Neural progenitor cell (in vitro differentiated cells): ENCODE results near the gene ERMARD. TPM values are rescaled to one million over a fixed set of nuclear protein-coding genes. Genes with fewer than 3 reads are reported as not detected.
A peak's percentile ranks its signal among the peaks of the same experiment; 100 is the strongest.
"Not testable (repeated sequence)": the region's sequence is repeated elsewhere in the genome, so short reads cannot be mapped to it uniquely, and the experiment has no call there.

Experiments
- DNase-seq: peaks from one replicate; pipeline ENCODE4 v3.0.0-alpha.2; 2016; ENCODE audit warnings: low spot score
- H2AFZ ChIP-seq: fragments of 200-600 bp; sonication (generic); replicated peaks from 2 replicates; pipeline ENCODE4 v1.6.1; 2016; ENCODE audit warnings: antibody characterized with exemption
- H3F3A ChIP-seq: fragments of 200-600 bp; sonication (generic); 2 replicates; pipeline ENCODE4 v1.6.1; 2016; ENCODE audit warnings: antibody characterized with exemption, low read depth
- H3K27ac ChIP-seq: fragments of 200-600 bp; sonication (generic); 2 replicates; pipeline ENCODE4 v1.5.1; 2016; ENCODE audit warnings: mild to moderate bottlenecking
- H3K27me3 ChIP-seq: fragments of 200-600 bp; sonication (generic); 2 replicates; pipeline ENCODE4 v1.6.1; 2016; ENCODE audit warnings: mild to moderate bottlenecking, moderate library complexity
- H3K36me3 ChIP-seq: fragments of 200-600 bp; sonication (generic); 2 replicates; pipeline ENCODE4 v1.5.1; 2016
- H3K4me1 ChIP-seq: fragments of 200-600 bp; sonication (generic); 2 replicates; pipeline ENCODE4 v1.6.1; 2016; ENCODE audit warnings: mixed run types
- H3K4me2 ChIP-seq: fragments of 200-600 bp; sonication (generic); 2 replicates; pipeline ENCODE4 v1.6.1; 2016
- H3K4me3 ChIP-seq: fragments of 200-600 bp; sonication (generic); 2 replicates; pipeline ENCODE4 v1.5.1; 2016
- H3K79me2 ChIP-seq: fragments of 200-600 bp; sonication (generic); 2 replicates; pipeline ENCODE4 v1.6.1; 2016; ENCODE audit warnings: low read depth
- H3K9ac ChIP-seq: fragments of 200-600 bp; sonication (generic); 2 replicates; pipeline ENCODE4 v1.6.1; 2016
- H3K9me3 ChIP-seq: fragments of 200-600 bp; sonication (generic); 2 replicates; pipeline ENCODE4 v1.5.1; 2016; ENCODE audit warnings: low read depth
- H4K20me1 ChIP-seq: fragments of 200-600 bp; sonication (generic); 2 replicates; pipeline ENCODE4 v1.6.1; 2016; ENCODE audit warnings: low read depth
- H3K27ac Mint-ChIP-seq: 3 replicates; pipeline ENCODE4 v1.8.0; 2021; ENCODE audit warnings: mixed read lengths
- H3K27me3 Mint-ChIP-seq: 2 replicates; pipeline ENCODE4 v1.8.0; 2022; ENCODE audit warnings: low read depth, mild to moderate bottlenecking, inconsistent platforms, moderate library complexity, mixed read lengths; ENCODE audit not compliant: insufficient read depth
- H3K36me3 Mint-ChIP-seq: 3 replicates; pipeline ENCODE4 v1.8.0; 2021; ENCODE audit warnings: mixed read lengths
- H3K4me1 Mint-ChIP-seq: 3 replicates; pipeline ENCODE4 v1.8.0; 2021; ENCODE audit warnings: mixed read lengths
- H3K4me3 Mint-ChIP-seq: 3 replicates; pipeline ENCODE4 v1.8.0; 2021; ENCODE audit warnings: mild to moderate bottlenecking, moderate library complexity, mixed read lengths
- H3K9me3 Mint-ChIP-seq: 3 replicates; pipeline ENCODE4 v1.8.0; 2020; ENCODE audit warnings: mixed read lengths
- EZH2 ChIP-seq: fragments of 200-600 bp; sonication (generic); IDR thresholded peaks from 2 replicates; pipeline ENCODE4 v1.6.1; 2017; ENCODE audit warnings: antibody characterized with exemption, mild to moderate bottlenecking, moderate library complexity
- EZH2phosphoT487 ChIP-seq: fragments of 200-600 bp; sonication (generic); IDR thresholded peaks from 2 replicates; pipeline ENCODE4 v1.6.1; 2017; ENCODE audit warnings: antibody characterized with exemption
- total RNA-seq: library from RNA; depleted of rRNA; stranded (reverse); fragments of >200 nt; gene quantifications from 2 replicates; pipeline ENCODE4 v1.2.3, GENCODE V29; 2015; ENCODE audit warnings: low replicate concordance
- TF ChIP-seq, protein P1 (sequence below): fragments of 200-600 bp; sonication (generic); IDR thresholded peaks from 2 replicates; pipeline ENCODE4 v1.5.1; 2017; ENCODE audit warnings: antibody characterized with exemption, mild to moderate bottlenecking

Gene ERMARD
- total RNA-seq, 1 donor from 2014 or later, result 31.4 TPM

DNA sequence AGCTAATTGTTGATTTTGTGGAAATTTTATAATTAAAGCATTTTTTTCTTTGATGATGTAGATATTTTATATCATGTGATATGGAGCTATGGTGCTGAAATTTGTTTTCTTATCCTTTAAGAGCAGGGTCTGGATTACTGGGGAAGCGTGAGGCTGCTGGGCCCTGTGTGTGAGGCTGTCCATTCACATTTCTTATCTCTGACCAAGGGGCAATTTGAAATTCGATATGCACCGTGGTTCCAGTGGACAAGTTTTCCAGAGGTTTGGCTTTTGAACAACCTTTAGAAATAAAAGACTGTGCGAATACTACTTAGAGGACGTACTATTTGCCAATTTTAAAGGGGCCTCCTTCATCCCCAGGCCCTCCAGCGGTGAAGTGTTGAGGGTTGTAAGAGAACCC, 3.7 kb downstream of the ERMARD start:
- H3K9ac ChIP-seq, result no peak overlapping the region
- H3K27me3 Mint-ChIP-seq, result no peaks in the 10 kb centered on the region
- H2AFZ ChIP-seq, result no peak overlapping the region
- peak overlapping the region; percentile 9 for H3K27ac Mint-ChIP-seq
- H4K20me1 ChIP-seq, result no peaks in the 10 kb centered on the region
- no peak overlapping the region for H3K27ac ChIP-seq
- peaks cover 30% of the 10 kb centered on the region for H3K79me2 ChIP-seq
- no peaks in the 10 kb centered on the region for H3K36me3 ChIP-seq
- no peak for DNase-seq
- H3K4me1 ChIP-seq, result peaks cover 12% of the 10 kb centered on the region
- no peak overlapping the region for H3K4me3 ChIP-seq
- no peaks in the 10 kb centered on the region for H3K27me3 ChIP-seq
- no peak for TF ChIP-seq EZH2
- TF ChIP-seq, protein P1, sequence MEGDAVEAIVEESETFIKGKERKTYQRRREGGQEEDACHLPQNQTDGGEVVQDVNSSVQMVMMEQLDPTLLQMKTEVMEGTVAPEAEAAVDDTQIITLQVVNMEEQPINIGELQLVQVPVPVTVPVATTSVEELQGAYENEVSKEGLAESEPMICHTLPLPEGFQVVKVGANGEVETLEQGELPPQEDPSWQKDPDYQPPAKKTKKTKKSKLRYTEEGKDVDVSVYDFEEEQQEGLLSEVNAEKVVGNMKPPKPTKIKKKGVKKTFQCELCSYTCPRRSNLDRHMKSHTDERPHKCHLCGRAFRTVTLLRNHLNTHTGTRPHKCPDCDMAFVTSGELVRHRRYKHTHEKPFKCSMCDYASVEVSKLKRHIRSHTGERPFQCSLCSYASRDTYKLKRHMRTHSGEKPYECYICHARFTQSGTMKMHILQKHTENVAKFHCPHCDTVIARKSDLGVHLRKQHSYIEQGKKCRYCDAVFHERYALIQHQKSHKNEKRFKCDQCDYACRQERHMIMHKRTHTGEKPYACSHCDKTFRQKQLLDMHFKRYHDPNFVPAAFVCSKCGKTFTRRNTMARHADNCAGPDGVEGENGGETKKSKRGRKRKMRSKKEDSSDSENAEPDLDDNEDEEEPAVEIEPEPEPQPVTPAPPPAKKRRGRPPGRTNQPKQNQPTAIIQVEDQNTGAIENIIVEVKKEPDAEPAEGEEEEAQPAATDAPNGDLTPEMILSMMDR, result no peak
- no peak for TF ChIP-seq EZH2phosphoT487
- no peak overlapping the region for H3K4me3 Mint-ChIP-seq
- H3K36me3 Mint-ChIP-seq, result peaks cover 16% of the 10 kb centered on the region
- H3K4me1 Mint-ChIP-seq, result peaks cover 37% of the 10 kb centered on the region
- H3F3A ChIP-seq, result peaks cover 16% of the 10 kb centered on the region
- no peak overlapping the region for H3K4me2 ChIP-seq
- H3K9me3 ChIP-seq, result no peaks in the 10 kb centered on the region
- H3K9me3 Mint-ChIP-seq, result no peaks in the 10 kb centered on the region

DNA sequence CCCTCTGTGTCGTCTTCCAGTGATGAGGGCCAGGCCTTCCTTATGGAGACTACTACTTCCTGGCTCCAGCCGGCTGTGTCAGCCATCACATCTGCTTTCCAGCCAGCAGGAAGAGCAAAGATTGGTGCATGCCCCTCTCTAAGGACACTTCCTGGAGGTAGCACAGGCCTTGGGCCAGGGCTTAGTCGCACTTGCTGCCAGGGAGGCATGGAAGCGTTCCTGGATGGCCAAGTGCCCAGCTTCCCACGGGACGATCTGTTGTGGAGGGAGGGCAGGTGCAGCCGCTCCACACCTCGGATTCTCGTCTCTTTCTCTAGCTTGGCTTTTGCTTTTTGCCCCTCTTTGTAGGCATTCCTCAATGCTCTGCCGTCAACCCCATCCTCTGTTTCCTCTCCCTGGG, 11.9 kb downstream of the ERMARD start:
- Histone ChIP-seq H3K9ac (peak overlapping the region; percentile 13), H4K20me1 (no peaks in the 10 kb centered on the region), H3K79me2 (no peaks in the 10 kb centered on the region), H3K4me2 (no peak overlapping the region), H3K9me3 (no peaks in the 10 kb centered on the region), H3K27ac (no peak overlapping the region), H3K4me3 (no peak overlapping the region), H2AFZ (no peak overlapping the region), H3K36me3 (no peaks in the 10 kb centered on the region), H3K27me3 (no peaks in the 10 kb centered on the region), H3F3A (no peaks in the 10 kb centered on the region), H3K4me1 (no peaks in the 10 kb centered on the region)
- no peaks in the 10 kb centered on the region for H3K9me3 Mint-ChIP-seq
- H3K27ac Mint-ChIP-seq, result no peak overlapping the region
- H3K36me3 Mint-ChIP-seq, result peaks cover 34% of the 10 kb centered on the region
- H3K4me3 Mint-ChIP-seq, result no peak overlapping the region
- peaks cover 9% of the 10 kb centered on the region for H3K4me1 Mint-ChIP-seq
- TF ChIP-seq, protein P1, result no peak
- no peak for TF ChIP-seq EZH2phosphoT487
- no peak for TF ChIP-seq EZH2
- no peaks in the 10 kb centered on the region for H3K27me3 Mint-ChIP-seq
- DNase-seq, result no peak

DNA sequence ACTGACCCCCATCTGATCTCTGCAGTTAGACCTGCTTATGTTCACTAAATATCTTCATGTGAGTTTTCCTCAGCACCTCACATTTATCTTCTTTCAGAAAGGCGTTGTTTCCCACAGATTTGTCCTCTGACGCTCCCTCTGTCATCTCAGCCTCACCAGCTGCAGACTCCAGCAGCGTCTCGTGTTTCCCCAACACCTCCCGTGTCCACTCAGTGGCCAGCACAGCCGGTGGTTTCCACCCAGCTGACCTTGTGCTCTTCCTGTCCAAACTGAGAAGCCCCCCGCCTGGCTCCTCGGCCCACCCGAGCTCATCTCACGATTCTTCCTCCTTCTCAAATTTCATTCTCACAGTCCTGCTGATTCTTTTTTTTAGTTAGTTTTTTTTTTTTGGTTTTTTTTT, 12.5 kb downstream of the ERMARD start:
- H3K27ac Mint-ChIP-seq, result peak overlapping the region; percentile 43

DNA sequence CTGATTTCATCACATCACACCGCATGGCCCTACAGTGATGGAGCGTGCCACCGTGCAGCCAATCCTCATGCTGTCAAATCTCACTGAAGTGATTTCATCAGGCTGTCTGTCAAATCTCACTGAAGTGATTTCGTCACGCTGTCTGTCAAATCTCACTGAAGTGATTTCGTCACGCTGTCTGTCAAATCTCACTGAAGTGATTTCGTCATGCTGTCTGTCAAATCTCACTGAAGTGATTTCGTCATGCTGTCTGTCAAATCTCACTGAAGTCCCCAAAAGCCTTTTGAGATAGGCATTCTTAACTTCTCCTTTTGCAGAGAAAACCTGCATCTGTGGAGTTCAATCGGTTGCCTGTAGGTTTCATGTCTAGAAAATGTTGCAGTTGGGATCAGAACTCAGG, 14.4 kb downstream of the ERMARD start:
- not testable (repeated sequence) for H3K9me3 ChIP-seq, H3F3A ChIP-seq, DNase-seq, H3K27me3 ChIP-seq, H3K79me2 ChIP-seq, H3K27ac ChIP-seq, H3K9me3 Mint-ChIP-seq, H3K27ac Mint-ChIP-seq, H3K4me1 Mint-ChIP-seq, H4K20me1 ChIP-seq, H2AFZ ChIP-seq, H3K4me3 ChIP-seq, H3K36me3 ChIP-seq, H3K4me3 Mint-ChIP-seq, H3K27me3 Mint-ChIP-seq, H3K4me1 ChIP-seq, H3K4me2 ChIP-seq
- H3K9ac ChIP-seq, result peak overlapping the region; percentile 17
- H3K36me3 Mint-ChIP-seq, result peaks cover 25% of the 10 kb centered on the region

More for the DNA sequence above, 12.5 kb downstream of the ERMARD start:
- DNase-seq, result no peak
- Mint-ChIP-seq H3K4me3 (no peak overlapping the region), H3K4me1 (peaks cover 9% of the 10 kb centered on the region), H3K9me3 (no peaks in the 10 kb centered on the region), H3K27me3 (no peaks in the 10 kb centered on the region), H3K36me3 (peaks cover 34% of the 10 kb centered on the region)
- Histone ChIP-seq H3K4me2 (no peak overlapping the region), H3K9ac (no peak overlapping the region), H2AFZ (no peak overlapping the region), H3K79me2 (no peaks in the 10 kb centered on the region), H3K9me3 (no peaks in the 10 kb centered on the region), H3F3A (no peaks in the 10 kb centered on the region), H3K27me3 (no peaks in the 10 kb centered on the region), H4K20me1 (no peaks in the 10 kb centered on the region), H3K4me3 (no peak overlapping the region), H3K4me1 (no peaks in the 10 kb centered on the region), H3K36me3 (no peaks in the 10 kb centered on the region), H3K27ac (no peak overlapping the region)
- TF ChIP-seq, protein P1, result no peak
- TF ChIP-seq EZH2phosphoT487 (no peak), EZH2 (no peak)
